ENCODE measurements around the gene RARB.
A peak's percentile ranks its signal among the peaks of the same experiment; 100 is the strongest.

Gene RARB

GRCh38 chr3:25448750-25449692 is 21.0 kb downstream of the RARB start:
- peak; percentile 66 for DNase-seq (ENCODE audit: low spot score)

- DNase-seq (ENCODE audit: low spot score): no peak
Measured at GRCh38 chr3:25449857-25450256, 21.8 kb downstream of the RARB start.

DNA sequence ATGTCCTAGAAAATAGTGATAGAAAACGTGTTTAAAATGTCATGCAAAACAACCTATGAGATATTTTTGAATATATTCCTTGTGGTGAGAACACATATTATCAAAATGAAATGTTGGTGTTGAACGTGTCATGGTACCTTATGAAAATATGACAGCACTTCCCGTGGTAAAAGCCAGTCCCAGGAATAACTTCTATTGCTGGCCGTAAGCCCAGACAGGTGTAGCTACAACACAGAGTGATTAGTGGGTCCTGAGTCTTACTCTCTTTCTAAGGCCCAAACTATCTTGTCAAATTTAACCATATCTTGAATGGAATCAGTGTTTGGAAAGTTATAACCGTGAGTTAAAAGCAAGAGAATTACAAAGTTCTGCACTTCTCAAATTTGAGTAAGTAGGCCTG is 24.1 kb downstream of the RARB start:
- no peak for DNase-seq (ENCODE audit: low spot score)

DNA sequence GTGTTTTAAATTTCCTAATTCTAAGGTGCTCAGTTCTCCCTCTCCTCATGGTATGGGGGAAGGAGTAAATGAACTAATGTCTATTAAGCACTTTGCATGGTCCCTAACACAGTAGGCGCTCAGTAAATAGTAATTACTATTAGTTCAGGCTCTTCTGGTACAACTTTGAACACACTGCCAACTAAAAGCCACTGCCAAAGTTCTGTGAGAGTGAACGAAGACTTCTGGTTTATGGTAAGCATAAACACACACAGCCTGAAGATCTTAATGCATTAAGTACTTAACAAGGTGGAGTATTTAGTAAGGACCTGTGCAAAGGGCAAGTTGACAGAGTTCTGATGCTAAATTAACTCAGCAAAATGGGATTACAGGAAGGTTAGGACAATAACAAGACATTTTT is 24.7 kb downstream of the RARB start:
- no peak for DNase-seq (ENCODE audit: low spot score)

GRCh38 chr3:25453619-25454004 is 25.5 kb downstream of the RARB start:
- no peak for DNase-seq (ENCODE audit: low spot score)

DNA sequence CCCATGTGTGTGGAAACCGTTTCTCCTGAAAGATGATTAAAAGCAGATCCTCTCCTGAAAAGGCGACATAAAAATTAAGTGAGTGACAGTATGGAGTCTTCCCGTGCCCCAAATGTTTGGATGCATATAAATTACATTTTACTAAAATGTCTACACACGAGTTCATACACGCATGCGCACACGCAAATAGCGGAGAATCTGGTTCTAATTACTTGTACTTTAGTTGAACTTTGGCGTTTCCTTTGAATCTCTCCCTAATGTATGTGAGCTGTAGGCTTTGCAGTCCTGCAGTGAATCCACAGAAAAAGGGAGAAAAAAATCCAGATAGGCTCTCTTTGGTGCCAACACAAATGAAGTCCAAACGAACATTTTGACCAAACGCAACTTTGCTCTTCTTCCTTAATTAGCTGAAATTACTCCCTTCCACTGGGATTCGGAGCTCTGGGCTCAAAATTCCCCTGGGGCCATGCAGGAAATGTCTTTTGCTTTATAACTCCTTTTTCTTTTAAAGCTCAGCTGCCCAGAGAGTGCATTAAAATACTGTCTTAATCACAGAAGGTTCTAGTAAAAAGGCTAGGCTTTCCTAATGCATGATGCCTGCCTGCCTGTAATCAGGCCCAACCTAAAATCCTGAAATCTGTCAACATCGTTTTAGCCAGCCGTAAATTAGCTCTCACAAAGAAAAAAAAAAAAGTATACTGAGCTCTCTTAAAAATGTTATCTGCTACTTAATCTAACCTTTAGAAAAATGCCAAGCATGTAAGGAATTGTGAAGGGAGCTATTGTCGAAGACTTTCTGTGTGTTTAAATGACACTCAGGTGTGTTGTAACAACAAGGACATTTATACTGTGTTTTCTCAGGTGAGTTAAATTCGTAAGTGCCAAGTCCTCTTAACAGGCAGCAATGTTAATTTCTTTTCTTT is 26.2 kb downstream of the RARB start:
- no peak for DNase-seq (ENCODE audit: low spot score)

DNA sequence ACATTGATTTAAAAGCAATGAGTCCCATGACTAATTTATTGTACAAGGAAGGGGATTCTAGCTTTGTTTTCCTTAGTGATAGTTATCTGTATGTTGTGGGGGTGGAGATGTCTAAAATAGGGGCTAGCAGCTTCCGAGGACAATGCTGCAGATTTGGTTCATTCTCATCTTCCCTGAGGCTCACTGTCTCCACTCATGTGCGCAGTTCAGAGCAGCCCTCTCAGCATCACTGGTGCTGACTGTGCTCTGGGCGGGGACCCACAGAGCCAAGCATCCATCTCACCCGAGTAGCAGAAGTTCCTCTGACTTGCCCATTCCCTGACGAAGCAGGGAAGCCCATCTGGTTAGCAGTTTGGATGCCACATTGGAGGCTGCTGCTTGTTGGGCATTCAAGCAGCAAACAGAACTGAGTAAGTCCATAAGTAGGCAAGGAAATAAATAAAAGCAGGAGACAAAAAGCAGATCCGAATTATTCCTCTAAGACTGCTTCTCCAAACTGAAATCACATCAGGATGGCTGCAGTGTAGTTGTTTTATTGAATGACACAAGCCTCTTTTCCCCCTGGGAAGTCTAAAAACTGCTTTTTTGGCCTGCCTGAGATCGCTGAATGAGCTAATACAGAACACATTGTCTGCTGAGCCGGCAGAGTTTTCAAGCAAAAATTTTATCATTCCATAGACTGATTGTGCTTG is 27.5 kb downstream of the RARB start:
- DNase-seq (ENCODE audit: low spot score): no peak

DNA sequence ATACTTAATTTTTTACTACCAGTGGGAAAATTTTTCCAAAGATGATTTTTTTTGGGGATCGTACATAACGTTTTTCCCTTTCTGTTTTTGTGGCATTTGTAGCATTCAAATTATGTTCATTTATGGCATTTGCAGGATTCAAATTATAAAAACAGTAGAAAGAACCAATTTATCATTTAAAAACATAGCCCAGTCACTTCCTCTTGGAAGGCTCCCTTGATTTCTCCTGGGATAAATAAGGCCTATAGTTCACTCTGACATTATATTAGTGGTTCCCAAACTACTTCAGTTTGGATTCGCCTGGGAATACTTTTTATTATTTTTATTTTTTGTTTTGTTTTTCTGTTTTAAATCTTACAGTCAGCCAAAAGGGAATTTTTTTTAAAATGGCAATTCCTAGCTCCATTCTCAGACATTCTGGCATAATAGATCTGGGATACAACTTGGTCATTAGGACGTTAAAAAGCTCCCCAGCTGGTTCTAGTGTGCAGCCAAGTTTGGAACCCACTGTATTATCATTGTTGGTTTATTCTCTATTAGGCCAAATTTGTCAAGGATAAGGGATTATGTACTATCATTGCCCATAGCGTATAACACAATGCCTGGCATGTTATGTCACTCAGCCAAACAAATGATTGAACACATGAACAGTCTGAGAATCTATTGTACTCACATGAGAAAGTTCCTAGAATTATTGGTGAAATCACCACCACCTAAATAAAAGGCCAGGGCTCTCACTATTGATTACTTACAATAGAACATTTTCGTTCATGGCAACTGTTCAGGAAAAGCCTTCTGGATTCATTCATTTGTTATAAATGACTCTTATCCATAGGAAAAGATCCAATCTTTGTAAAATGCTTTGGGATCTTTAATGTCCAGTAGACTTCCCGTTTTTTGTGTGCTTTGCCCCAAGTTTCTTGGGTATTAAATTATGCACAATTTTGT is 28.9 kb downstream of the RARB start:
- no peak for DNase-seq (ENCODE audit: low spot score)

- DNase-seq (ENCODE audit: low spot score): no peak
Measured at GRCh38 chr3:25457671-25458419, 29.8 kb downstream of the RARB start.

DNA sequence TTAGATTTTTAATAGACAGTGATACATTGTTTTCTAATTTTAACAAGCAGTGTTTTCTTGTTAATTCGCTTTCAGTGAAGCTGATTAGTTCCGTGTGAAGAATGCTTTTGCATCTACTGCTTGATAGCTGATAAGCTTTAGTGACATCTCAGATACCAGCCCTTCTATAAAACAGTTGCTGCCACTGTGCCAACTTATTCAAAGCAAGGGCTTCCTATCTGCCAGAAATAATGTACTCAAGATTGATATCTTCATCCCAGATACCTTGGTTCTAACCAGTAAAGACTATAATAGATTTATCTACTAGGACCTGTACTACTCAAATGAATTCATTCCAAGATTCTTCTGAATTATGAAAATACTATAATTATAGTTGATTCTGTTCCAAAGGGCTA is 30.4 kb downstream of the RARB start:
- DNase-seq (ENCODE audit: low spot score): no peak

GRCh38 chr3:25460751-25461150 is 32.7 kb downstream of the RARB start:
- no peak for DNase-seq (ENCODE audit: low spot score)

GRCh38 chr3:25461946-25462345 is 33.9 kb downstream of the RARB start:
- DNase-seq (ENCODE audit: low spot score): no peak

DNA sequence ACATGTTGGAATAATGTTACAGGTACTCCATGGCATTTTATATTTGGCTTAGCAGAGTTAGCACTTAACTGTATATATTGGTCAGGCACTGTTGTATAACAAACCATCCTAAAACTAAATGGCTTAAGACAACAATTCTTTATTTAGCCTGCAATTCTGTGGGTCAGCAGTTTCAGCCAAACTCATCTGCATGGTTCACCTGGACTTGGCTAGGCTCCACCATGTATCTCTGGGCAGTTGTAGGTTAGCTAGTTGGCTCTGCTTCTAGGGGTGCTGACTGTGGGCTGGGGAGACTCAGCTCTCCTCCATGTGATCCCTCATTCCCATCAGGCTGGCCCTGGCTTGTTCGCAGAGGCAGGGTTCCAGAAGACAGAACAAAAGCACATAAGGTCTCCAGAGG is 34.4 kb downstream of the RARB start:
- no peak for DNase-seq (ENCODE audit: low spot score)

- DNase-seq (ENCODE audit: low spot score): no peak
Measured at GRCh38 chr3:25463836-25464418, 35.9 kb downstream of the RARB start.

- no peak for DNase-seq (ENCODE audit: low spot score)
Measured at GRCh38 chr3:25465266-25465860, 37.3 kb downstream of the RARB start.

GRCh38 chr3:25468866-25469319 is 40.8 kb downstream of the RARB start:
- no peak for DNase-seq (ENCODE audit: low spot score)

GRCh38 chr3:25469558-25469957 is 41.5 kb downstream of the RARB start:
- no peak for DNase-seq (ENCODE audit: low spot score)

- DNase-seq (ENCODE audit: low spot score): no peak
Measured at GRCh38 chr3:25471081-25471768, 43.2 kb downstream of the RARB start.

DNA sequence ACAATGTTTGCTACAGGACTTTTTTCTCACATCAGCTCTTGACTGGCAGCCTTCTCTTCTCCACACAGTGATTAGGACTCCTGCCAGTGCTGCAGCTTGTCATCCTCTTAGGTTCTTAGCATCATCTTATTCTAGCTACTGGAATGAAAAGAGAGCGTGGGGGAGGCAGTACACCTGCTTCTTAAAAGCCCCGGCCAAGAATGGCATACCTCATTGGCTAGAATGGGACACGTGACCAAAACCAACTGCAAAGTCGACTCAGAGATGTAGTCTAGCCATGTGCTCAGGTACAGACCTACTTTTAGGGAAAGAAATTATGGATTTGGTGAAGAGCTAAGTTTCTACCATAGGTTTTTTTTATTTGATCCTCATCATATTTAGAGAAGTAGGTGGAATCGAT is 44.1 kb downstream of the RARB start:
- no peak for DNase-seq (ENCODE audit: low spot score)

Measured in iPS-NIHi11 (cell line).